HUES64 (cell line): ENCODE results near the gene CORIN.
"Not testable (repeated sequence)": the region's sequence is repeated elsewhere in the genome, so short reads cannot be mapped to it uniquely, and the experiment has no call there.

Source experiments
- H3K27ac ChIP-seq: 2 replicates; pipeline ENCODE4 v1.7.0; 2013; ENCODE audit warnings: low read depth, low read length, inconsistent platforms
- H3K27me3 ChIP-seq: 2 replicates; pipeline ENCODE4 v1.6.1; 2013; ENCODE audit warnings: mild to moderate bottlenecking, low read length; ENCODE audit not compliant: insufficient read depth
- H3K36me3 ChIP-seq: 2 replicates; pipeline ENCODE4 v1.6.1; 2013; ENCODE audit warnings: mild to moderate bottlenecking, low read length; ENCODE audit not compliant: insufficient read depth
- H3K4me1 ChIP-seq: 2 replicates; pipeline ENCODE4 v1.6.1; 2013; ENCODE audit warnings: mild to moderate bottlenecking, low read length, moderate library complexity; ENCODE audit not compliant: insufficient read depth
- H3K4me3 ChIP-seq: 2 replicates; pipeline ENCODE4 v1.5.1; 2013; ENCODE audit warnings: mild to moderate bottlenecking, low read length, moderate library complexity
- H3K9ac ChIP-seq: 2 replicates; pipeline ENCODE4 v1.6.1; 2013; ENCODE audit warnings: mild to moderate bottlenecking, low read depth, low read length
- H3K9me3 ChIP-seq: 2 replicates; pipeline ENCODE4 v1.6.1; 2013; ENCODE audit warnings: low read depth, low read length; ENCODE audit not compliant: insufficient read depth
- WGBS: fragments of 150-250, 120-280 bp; methylation state at CpG from one replicate; pipeline ENCODE4 v1.1.7; 2013; ENCODE audit warnings: missing lambda C conversion rate; 5-methylcytosine and 5-hydroxymethylcytosine counted together

The CORIN gene

GRCh38 chr4:47721485-47721884, 116.4 kb downstream of the CORIN start:
- Histone ChIP-seq H3K36me3 (no peaks in the 10 kb centered on the region), H3K27me3 (no peaks in the 10 kb centered on the region), H3K9me3 (no peaks in the 10 kb centered on the region), H3K4me3 (no peak overlapping the region), H3K4me1 (peaks cover 17% of the 10 kb centered on the region), H3K9ac (no peak overlapping the region), H3K27ac (no peak overlapping the region)
- 96% methylated on average over 4 of the region's 6 CpGs for WGBS

GRCh38 chr4:47720787-47721186, 117.1 kb downstream of the CORIN start:
- 91% methylated on average over 2 of the region's 2 CpGs for WGBS
- H3K4me3 ChIP-seq, result no peak overlapping the region
- no peaks in the 10 kb centered on the region for H3K9me3 ChIP-seq
- peaks cover 24% of the 10 kb centered on the region for H3K4me1 ChIP-seq
- no peaks in the 10 kb centered on the region for H3K36me3 ChIP-seq
- no peak overlapping the region for H3K27ac ChIP-seq
- H3K27me3 ChIP-seq, result no peaks in the 10 kb centered on the region
- no peak overlapping the region for H3K9ac ChIP-seq

- Histone ChIP-seq H3K9me3 (no peaks in the 10 kb centered on the region), H3K27me3 (no peaks in the 10 kb centered on the region), H3K27ac (no peak overlapping the region), H3K9ac (no peak overlapping the region), H3K4me1 (peaks cover 27% of the 10 kb centered on the region), H3K4me3 (no peak overlapping the region), H3K36me3 (no peaks in the 10 kb centered on the region)
- 92% methylated on average over 2 of the region's 4 CpGs for WGBS
Observed at GRCh38 chr4:47719576-47719975, 118.3 kb downstream of the CORIN start.

- H3K4me1 ChIP-seq, result peaks cover 27% of the 10 kb centered on the region
- no peaks in the 10 kb centered on the region for H3K9me3 ChIP-seq
- 92% methylated on average over 2 of the region's 2 CpGs for WGBS
Observed at GRCh38 chr4:47718696-47719095, 119.2 kb downstream of the CORIN start.

GRCh38 chr4:47717188-47717587, 120.7 kb downstream of the CORIN start:
- no peak overlapping the region for H3K27ac ChIP-seq
- H3K9ac ChIP-seq, result no peak overlapping the region
- no peaks in the 10 kb centered on the region for H3K9me3 ChIP-seq
- no peaks in the 10 kb centered on the region for H3K36me3 ChIP-seq
- 9% methylated on average over 5 of the region's 5 CpGs for WGBS
- peaks cover 30% of the 10 kb centered on the region for H3K4me1 ChIP-seq
- H3K27me3 ChIP-seq, result no peaks in the 10 kb centered on the region
- peak overlapping the region; percentile 23; the same call in 1 of the 2 replicates for H3K4me3 ChIP-seq

More at GRCh38 chr4:47718696-47719095, 119.2 kb downstream of the CORIN start:
- H3K27ac ChIP-seq, result no peak overlapping the region
- H3K36me3 ChIP-seq, result no peaks in the 10 kb centered on the region
- H3K27me3 ChIP-seq, result no peaks in the 10 kb centered on the region
- H3K4me3 ChIP-seq, result no peak overlapping the region
- H3K9ac ChIP-seq, result no peak overlapping the region

DNA sequence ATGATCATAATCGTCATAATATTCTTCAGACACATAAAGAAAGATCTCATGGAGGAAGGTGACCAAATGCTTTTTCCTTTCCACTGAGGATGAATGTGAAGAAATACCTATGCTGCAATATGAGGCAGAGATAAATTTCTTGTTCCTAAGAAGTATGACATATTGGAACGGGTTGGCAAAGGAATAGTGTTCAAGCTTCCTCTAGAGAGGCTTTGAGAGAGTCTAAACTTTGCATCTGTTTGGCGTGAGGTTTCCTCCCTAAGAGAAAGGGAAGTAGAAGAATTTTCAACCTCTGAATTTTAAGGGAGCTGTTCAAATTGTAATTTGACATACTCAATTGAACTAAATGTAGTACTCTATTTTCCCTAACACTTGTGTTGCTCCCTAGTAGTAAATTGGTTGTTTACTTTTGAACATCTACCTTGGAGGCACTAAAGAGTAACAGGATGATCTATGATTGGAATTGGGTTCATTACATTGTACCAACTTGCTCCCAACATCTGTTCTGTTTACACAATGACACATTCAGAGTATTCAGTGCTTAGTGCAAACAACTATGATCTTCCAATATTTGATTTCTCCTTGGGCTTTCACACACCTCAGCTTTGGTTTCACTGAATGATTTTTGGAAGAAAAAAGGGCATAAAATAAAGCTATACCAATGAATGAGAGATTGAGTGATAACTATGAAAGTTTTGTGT, 122.0 kb downstream of the CORIN start:
- Histone ChIP-seq H3K36me3 (no peaks in the 10 kb centered on the region), H3K27ac (no peak overlapping the region)

GRCh38 chr4:47714269-47714668, 123.6 kb downstream of the CORIN start:
- no peaks in the 10 kb centered on the region for H3K27me3 ChIP-seq
- no peak overlapping the region for H3K9ac ChIP-seq
- no peak overlapping the region for H3K27ac ChIP-seq
- H3K36me3 ChIP-seq, result no peaks in the 10 kb centered on the region
- H3K4me1 ChIP-seq, result peaks cover 38% of the 10 kb centered on the region
- H3K4me3 ChIP-seq, result no peak overlapping the region
- 100% methylated on average over 1 of the region's 2 CpGs for WGBS
- H3K9me3 ChIP-seq, result no peaks in the 10 kb centered on the region

More for the DNA sequence above, 122.0 kb downstream of the CORIN start:
- Histone ChIP-seq H3K9me3 (no peaks in the 10 kb centered on the region), H3K4me1 (peaks cover 38% of the 10 kb centered on the region), H3K4me3 (no peak overlapping the region), H3K27me3 (no peaks in the 10 kb centered on the region), H3K9ac (no peak overlapping the region)
- WGBS, result 58% methylated on average over 2 of the region's 3 CpGs

DNA sequence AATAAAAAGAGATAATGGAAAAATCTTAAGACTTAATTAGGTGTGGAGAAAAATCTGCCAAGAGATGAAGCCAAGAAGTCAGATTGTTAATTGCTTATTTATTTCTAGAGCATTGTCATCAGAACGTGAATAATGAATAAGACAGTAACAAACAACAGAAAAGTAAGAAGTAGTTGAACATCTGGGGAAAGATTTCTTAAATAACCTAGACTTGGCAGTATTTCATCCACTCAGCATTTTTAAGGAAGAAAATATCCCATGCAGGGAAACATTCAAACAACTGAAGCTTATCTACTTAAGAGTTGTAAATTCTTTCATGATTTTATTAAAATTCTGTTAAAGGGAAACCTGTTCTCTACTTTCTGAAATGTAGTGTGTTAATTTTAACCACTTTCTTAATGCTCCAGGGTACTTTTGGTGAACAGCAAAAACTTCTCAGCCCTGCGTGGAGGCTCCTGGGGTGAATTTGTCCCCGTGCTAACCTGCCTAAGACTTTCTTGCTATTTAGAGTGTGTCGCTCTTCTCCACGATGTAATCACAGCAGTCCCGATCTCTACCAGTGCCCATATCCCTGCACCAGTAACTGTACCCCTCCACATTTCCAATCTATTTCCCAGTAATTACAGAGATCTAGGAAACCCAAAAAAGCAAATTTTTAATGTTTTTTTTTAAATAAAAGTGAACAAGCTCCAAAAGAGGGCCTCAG, 124.6 kb downstream of the CORIN start:
- no peaks in the 10 kb centered on the region for H3K36me3 ChIP-seq
- no peak overlapping the region for H3K9ac ChIP-seq
- H3K27me3 ChIP-seq, result no peaks in the 10 kb centered on the region
- H3K27ac ChIP-seq, result no peak overlapping the region
- WGBS, result 75% methylated on average over 6 of the region's 6 CpGs
- no peak overlapping the region for H3K4me3 ChIP-seq
- H3K4me1 ChIP-seq, result peaks cover 38% of the 10 kb centered on the region
- H3K9me3 ChIP-seq, result no peaks in the 10 kb centered on the region

DNA sequence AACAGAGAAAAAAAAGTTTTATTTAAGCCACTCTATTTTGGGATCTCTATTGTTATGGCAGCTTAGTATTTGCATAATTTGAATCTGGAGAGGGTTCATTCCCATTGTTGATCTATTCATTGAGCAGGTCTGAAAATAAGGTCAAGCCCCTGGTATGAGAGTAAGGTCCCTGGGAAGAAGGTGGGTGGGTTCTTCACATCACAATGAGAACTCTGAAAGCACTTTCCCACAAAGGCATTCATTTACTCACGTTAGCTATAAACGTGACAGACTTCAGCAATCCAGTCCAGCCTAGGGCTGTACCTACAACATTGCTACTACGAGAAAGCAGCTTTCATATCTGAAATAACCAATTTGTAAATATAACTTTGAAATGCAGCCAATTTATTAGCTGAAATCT, 126.2 kb downstream of the CORIN start:
- H3K4me3 ChIP-seq, result no peak overlapping the region
- no peaks in the 10 kb centered on the region for H3K9me3 ChIP-seq
- H3K27ac ChIP-seq, result no peak overlapping the region
- WGBS, result 81% methylated on average over 3 of the region's 3 CpGs
- no peaks in the 10 kb centered on the region for H3K36me3 ChIP-seq
- no peak overlapping the region for H3K9ac ChIP-seq
- peaks cover 23% of the 10 kb centered on the region for H3K4me1 ChIP-seq
- no peaks in the 10 kb centered on the region for H3K27me3 ChIP-seq

DNA sequence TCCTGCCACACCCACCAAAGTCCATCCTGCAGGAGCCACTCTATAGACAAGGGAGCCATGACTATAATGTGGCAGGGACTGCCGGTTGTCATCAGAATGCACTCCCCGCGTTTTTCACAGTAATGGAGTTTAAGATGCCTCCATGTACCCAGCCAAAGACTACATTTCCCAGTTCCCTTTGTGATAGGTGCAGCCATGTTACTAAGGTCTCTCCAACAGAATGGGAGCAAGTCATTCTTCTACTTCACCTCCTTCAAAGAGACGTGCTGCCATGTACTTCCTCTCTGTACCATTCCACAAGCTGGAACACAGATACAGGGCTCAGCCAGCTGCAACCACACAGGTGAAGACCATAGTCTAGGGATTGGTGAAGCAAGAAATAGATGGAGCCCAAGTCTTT, 126.7 kb downstream of the CORIN start:
- Histone ChIP-seq H3K27me3 (no peaks in the 10 kb centered on the region), H3K4me1 (peaks cover 18% of the 10 kb centered on the region), H3K4me3 (no peak overlapping the region), H3K27ac (no peak overlapping the region), H3K9me3 (no peaks in the 10 kb centered on the region), H3K9ac (no peak overlapping the region), H3K36me3 (no peaks in the 10 kb centered on the region)
- 97% methylated on average over 4 of the region's 4 CpGs for WGBS

- H3K27me3 ChIP-seq, H3K27ac ChIP-seq, H3K9me3 ChIP-seq, H3K36me3 ChIP-seq, H3K4me1 ChIP-seq, H3K9ac ChIP-seq, H3K4me3 ChIP-seq: not testable (repeated sequence)
- 95% methylated on average over 18 of the region's 18 CpGs for WGBS
Observed at GRCh38 chr4:47706352-47706751, 131.5 kb downstream of the CORIN start.
